Stimulated activated CD4-positive, alpha-beta T cell treated with anti-CD3 and anti-CD28 coated beads, Interleukin-1b, Interleukin-23, amount 100 ng/mL, for 24 hours (primary cell): ENCODE measurements around the gene CKAP5.
"Not testable (repeated sequence)": the region's sequence is repeated elsewhere in the genome, so short reads cannot be mapped to it uniquely, and the experiment has no call there.

Experiments used
- DNase-seq, 4 experiments: peaks; one replicate each; pipeline ENCODE4 v3.0.0-alpha.2; 2020; ENCODE audit warnings: low read depth in 4 of 4, low spot score in 1 of 4

The CKAP5 gene

DNA sequence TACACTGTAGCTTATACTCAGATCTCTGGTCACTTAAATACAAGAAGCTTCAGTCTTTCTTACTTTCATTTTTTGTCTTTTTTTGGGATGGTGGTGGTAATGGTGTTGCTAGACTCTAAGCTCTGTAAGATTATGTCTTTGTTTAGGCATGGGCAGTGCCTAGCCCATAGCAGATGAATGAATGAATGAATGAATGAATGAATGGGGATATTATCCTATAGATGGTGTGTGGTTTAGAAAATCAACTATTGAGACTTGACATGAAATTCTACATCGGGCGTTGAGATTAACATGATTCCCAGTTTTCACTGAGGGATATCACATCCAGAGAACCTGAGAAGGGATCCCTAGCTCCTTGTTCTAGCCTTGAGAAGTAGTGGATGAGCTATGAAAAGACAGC, 9.8 kb upstream of the CKAP5 start:
- DNase-seq, result no peak

DNA sequence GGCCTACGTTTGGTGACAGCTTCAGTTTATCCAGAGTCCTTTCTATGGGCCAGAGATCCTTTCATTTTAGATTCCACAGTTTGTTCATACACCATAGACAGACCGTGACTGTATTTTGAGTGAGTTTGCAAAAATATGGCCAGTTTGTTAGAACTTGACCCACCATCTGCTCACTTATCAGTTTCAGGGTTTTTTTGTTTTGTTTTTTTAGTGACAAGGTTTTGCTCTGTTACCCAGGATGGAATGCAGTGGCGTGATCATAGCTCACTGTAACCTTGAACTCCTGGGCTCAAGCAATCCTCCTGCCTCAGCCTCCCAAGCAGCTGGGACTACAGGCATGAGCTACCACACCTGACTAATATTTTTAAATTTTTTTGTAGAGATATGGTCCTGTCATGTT, 9.1 kb upstream of the CKAP5 start:
- DNase-seq, result no peak

DNA sequence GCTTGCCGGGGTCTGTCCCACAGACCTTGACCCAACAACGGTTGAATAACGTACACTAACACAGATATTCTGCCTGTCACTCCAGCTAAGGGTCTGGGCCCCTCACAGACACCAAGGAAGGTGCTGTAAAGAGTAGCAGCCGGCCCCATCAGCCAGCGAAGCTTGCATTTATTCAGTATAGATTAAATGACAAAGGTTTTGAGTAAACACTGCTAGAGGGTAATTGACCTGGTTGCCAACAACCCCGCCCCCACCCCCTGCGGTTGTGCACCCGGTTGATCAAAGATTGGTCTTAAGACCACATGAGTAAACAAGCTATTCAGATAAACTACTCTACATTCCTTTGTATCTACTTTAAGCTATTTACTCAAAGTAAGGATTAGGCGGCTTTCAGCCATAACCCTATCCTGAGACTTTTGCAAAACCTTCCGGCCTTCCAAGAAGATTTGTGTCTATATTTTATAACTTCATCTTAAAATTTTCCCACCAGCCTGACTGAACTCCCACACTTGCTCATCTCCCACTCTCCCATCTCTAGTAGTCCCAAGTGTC, 4.8 kb upstream of the CKAP5 start:
- DNase-seq, result no peak

DNA sequence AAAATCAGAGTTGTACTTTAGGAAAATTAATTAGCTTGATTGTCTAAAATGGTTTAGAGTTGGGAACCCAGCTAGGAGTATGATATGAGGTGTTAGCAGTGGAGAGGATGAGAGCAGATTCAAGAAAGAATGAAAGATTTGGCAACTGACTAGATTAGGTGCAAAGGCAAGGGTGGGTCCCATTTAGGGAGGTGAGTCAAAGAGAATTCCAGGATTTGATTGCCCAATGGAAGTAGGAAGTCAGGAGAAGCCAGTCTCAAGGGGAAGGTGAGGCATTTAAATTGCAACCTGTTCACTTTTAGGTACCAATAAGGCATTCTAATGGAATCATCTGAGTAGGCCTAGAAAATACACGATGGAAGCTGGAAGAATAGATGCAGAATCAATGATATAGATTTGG, 3.6 kb upstream of the CKAP5 start:
- no peak for DNase-seq

DNA sequence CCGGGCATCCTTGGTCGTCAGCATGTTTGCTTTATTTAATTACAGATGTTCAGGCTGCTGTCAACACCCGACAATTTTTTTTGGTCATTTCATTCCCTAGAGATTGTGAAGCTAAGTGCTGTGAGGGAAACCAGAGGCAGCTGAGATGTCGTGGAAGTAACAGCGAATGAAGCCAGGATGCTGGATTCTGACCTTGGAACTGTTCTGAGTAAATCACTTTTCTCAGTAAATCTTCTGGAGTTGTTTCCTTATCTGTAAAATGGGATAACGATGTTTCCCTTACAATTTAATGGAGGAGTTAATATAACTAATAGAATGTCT, 390 bp upstream of the CKAP5 start:
- no peak for DNase-seq

DNA sequence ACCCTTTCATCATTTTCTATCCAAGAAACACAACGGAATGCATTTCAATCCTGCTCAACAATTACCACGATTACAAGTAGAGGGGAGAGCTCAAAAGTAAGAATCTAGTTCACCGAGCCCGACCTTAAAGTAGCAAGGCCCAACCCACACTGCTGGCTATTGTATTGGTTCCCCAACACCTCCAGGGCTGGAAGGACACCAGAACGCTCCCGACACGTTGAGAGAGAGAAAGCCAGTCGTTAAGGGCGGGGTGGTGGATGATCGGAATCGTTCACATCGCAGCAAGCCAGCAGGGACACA, 690 bp downstream of the CKAP5 start:
- no peak for DNase-seq

DNA sequence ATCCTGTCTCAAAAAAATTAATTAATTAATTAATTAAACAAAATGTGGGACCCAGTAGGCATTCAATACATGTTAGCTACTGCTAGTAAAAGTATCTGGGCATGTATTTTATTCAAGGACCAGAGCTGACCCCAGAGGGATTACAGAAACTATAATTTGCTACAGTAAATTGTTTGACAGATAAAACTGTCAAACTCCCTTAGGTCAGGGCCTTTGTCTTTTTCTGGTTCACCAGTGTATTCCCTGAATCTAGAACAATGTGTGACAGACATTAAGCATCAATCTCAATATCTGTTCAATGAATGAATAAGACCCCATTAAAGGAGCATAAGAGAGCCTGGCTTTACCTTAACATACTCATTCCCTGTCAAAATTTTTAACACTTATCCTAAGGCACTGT, 6.0 kb downstream of the CKAP5 start:
- no peak for DNase-seq

DNA sequence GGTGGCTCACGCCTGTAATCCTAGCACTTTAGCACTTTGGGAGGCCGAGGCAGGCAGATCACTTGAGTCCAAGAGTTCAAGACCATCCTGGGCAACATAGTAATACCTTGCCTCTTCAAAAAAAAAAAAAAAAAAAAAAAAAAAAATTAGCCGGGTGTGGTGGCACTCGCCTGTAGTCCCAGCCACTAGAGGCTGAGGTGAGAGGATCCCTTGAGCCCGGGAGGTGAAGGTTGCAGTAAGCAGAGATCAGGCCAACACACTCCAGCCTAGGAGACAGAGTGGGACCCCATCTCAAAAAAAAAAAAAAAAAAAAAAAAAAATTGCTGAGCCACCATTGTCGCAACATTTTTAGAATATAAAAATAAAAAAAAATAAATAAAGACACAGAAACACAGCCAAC, 7.6 kb downstream of the CKAP5 start:
- no peak for DNase-seq

DNA sequence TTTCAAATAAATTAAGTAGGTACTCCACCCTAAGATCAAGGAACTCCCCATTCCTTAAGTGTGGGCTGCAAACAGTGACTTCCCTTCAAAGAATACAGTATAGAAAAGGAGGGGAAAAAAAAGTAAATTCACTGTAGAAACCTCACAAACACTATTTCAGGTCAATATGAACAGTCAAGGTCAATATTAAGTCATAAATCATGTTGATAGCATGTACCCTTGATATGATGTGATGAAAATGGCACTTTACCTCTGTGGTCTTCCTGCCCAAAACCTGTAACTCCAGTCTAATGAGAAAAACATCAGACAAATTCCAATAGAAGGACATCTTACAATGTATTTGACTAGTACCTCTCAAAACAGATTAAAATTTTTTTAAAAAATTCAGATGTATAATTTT, 8.2 kb downstream of the CKAP5 start:
- no peak for DNase-seq

DNA sequence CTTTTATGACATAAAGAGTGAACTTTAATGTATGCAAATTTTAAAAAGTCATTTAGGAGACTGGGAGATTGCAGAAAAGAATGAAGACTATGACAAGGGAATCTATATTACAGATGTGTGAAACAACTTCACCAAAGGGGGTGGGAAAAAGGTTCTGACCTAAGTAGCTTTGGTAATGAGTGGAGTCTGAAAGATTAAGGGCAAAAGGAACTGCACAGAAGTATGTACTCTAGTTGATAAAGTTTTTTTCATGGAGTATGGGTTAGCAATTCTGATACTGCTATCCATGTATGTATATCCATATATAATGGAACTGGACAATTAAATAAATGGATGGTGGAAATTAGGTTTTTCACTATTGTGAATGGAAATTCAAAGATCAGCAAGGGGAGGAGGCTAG, 9.2 kb downstream of the CKAP5 start:
- no peak for DNase-seq

DNA sequence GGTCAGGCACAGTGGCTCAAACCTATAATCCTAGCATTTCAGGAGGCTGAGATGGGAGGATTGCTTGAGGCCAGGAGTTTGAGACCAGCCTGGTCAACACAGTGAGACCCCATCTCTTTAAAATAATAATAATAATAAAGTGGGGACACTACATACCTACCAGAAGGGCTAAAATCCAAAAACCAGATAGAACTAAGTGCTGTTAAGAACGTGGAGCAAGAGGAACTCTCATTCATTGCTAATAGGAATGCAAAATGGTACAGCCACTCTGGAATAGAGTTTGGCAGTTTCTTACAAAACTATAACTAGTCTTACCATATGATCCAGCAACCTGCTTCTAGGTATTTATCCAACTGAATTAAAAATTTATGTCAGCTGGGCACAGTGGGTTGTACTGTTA, 9.6 kb downstream of the CKAP5 start:
- no peak for DNase-seq

DNA sequence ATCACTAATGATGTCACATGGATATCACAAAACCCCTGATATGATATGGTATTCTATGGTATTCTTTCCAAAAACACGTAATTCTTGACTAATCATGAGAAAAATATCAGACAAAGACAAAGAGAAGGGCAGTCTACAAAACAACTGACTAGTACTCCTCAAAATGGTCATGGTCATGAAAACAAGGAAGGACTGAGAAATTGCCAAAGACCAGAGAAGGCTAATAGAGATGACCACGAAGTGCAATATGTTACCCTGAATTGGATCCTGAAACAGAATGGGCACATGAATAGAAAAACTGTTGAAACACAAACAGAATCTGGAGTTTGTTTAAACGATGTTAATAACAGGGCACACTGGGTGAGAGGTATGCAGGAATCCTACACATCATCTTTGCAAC, 10.2 kb downstream of the CKAP5 start:
- DNase-seq, result no peak

DNA sequence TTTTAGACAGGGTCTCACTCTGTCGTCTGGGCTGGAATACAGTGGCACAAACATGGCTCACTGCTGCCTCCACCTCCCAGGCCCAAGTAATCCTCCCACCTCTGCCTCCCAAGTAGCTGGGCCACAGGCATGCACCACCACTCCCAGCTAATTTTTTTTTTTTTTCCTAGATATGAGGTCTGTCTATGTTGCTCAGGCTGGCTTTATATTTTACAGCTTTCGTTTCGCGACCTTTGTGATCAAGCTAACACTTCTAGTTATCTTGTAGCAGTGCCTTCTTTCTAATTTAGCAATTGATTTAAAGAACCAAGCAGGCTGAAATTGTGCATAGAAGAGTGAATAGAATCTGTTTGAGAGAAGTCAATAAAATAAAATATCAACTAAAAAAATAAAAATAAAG, 11.3 kb downstream of the CKAP5 start:
- no peak for DNase-seq

DNA sequence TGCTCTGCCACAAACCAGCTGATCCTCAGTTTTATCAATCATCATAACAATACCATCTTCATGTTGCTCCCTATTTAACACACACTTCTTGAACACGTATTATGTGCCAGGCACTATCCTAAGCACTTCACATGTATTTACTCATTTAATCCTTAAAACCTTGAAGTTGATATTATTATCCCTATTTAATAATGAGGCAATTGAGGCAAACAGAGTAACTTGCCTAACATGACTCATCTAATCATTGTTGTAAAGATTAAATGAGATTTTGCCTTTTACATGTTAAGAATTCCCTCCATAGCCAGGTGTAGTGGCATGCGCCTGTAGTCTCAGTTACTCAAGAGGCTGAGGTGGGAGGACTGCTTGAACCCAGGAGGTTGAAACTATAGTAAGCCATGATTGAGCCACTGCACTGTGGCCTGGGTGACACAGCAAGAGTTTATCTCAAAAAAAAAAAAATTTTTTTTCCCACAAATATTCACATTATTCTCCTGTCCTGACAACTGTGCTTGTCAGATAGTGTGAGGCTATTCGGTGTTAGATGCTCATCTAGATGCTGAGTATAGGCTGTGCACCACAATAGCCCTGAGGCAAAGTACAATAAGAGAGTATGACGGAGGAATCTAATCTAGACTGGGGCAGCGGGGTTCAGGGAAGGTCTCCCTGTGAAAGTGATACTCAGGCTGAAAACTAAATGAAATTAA, 13.4 kb downstream of the CKAP5 start:
- DNase-seq, result no peak

DNA sequence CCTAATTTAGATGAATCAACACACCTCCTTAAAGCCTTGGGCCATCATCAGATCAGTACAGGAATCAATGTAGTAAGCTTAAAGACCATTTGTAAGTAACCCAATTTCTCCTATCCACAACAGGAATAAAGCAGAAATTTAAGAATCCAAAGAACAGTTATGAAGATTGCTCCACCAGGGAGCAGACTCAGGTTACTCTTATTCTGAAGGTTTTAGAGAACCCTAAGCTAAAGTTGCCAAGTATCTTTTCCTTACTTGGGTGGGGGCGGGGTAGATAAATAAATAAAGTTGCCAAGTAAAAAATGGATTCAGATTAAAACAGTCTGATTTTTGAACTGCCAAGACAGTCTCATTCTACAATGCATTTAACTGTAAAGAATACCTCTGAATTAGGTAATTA, 18.1 kb downstream of the CKAP5 start:
- DNase-seq, result no peak

DNA sequence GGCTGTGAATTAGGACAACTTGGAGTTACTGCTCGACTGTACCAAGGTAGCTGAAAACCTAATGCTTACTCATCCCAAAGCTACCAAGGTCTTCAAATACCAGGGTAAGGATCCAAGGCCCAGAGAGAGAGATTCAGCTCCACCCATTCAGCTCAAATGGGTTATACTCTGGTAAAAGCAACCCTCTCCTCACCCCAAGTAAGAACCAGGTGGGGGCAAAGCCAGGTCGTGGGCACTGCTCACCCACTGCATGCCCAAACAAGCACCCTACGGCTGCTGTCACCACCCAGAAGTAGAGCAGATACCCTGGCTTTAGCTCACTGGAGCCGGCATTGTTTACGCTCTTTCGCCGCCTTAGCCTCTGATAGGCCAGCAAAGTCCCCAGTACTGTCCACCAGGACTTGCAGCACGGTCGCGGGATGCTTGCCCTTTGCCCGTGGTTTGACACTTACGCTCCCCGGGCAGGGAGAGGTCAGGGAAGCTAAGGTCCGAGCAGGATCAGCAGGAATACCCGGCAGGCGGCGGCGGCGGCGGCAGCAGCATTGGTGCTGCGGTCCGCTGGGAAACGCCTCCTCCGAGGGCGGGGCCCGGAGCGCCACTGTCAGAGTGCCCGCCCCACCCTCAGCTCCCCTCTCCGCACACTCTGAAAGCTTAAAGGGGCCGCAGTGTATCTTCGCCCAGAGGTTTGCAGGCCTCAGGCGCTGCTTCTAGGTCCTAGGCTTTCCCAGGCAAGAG, 19.6 kb downstream of the CKAP5 start:
- DNase-seq, result peak; percentile 43 to 57 (median 51)

DNA sequence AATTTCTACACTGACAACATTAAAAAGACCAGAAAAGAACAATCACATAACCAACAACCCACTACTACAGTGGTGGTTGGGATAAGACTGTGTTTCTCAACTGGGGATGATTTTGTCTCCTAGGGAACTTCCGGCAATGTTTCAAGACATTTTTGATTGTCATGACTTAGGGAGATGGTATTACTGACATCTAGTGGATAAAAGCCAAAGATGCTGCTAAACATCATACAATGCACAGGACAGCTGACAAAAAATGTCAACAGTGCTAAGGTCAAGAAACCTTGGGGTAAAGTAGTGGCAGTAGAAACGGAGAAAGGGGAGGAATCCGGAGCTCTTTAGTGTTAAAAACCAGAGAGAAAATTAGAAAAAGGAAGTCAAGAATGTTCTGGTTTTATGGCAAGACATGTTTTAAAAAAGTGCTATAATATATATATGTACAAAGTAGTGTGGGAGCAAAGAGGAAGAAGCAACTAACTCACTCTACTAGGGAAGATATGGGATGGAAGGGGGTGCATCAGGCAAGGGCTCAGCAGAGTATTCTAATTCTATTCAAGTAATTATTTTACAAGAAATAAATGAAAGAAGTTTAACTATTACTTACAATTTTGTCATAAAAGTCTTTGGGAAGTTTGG, 37.2 kb downstream of the CKAP5 start:
- no peak for DNase-seq

DNA sequence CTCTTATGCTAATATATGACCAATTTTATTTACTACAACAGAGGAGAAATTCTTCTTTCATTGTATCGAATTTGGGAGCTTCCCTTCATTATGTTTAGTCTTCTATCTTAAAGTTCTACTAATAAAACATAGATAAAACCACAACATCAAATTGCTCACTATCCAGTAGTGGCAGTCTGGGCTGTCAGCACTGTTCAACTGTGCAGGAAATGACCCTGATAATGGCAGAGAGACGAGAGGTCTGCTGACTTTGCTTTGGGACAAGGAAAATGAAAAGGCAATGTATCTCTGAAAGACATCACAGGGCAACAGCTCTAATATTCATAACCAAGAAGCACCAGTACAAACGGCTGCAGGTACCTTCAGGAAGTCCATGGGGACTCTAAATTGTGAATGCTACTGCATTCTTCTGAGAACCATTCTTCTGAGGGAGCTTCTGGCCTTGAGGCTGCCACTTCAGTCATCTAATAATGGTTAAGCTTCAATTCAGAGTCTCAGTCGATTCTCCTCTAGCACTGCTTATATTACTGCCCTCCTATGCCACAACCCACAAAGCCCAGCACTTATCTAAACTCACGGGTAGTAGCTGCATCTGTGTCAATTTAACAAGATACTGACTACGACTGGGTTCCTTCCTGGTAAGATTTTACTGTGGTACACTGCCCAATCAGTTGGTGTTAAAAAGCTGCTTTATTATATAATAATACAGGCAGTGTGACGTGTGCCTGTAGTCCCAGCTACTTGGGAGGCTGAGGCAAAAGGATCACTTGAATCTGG, 44.2 kb downstream of the CKAP5 start:
- DNase-seq, result no peak

DNA sequence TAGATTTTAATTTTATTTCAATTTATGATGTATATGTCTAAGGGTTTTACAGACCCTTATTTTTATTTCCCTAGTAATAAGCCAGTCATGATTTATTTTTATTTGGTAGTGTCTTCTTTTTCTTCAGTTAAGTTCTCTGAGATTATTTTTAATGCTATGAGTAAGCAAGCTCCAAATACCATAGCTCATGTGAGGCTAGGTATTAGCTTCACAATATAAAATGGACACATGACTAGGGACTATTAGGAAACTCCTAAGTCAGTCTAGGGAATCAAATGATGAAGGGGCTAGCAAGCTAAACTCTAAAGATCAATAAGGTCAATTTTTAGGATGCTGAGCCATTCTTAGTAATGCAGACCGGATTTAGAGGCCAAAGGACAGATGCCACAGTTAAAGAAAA, 45.9 kb downstream of the CKAP5 start:
- DNase-seq, result no peak

DNA sequence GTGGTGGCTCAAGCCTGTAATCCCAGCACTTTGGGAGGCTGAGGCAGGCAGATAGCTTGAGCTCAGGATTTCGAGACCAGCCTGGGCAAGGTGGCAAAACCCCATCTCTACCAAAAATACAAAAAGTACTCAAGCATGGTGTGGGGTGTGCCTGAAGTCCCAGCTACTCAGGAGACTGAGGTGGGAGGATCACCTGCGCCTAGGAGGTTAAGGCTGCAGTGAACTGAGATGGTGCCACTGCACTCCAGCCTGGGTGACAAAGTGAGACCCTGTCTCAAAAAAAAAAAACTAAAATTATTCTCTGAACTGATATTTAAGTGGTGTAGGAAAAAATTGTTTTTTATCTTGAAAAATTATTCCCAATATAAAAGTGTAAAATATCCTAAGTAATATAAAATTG, 46.4 kb downstream of the CKAP5 start:
- not testable (repeated sequence) for DNase-seq

DNA sequence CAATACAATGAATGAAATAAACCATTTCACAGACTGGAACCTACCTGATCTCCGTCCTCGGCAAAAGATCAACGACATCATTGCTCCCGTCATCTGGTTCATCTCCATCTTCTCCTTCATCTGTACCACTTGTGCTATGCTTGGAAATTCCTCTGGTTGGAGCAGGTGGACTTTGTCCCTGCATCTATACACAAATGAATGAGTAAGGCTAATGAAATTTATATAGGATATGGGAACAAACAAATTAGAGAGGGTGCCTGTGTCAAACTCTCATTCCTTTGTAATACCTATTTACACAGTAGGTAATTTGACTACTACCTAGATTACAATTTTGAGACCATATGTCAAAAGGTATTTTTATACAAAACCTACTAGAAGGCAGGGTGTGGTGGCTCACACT, 67.7 kb downstream of the CKAP5 start:
- no peak for DNase-seq

DNA sequence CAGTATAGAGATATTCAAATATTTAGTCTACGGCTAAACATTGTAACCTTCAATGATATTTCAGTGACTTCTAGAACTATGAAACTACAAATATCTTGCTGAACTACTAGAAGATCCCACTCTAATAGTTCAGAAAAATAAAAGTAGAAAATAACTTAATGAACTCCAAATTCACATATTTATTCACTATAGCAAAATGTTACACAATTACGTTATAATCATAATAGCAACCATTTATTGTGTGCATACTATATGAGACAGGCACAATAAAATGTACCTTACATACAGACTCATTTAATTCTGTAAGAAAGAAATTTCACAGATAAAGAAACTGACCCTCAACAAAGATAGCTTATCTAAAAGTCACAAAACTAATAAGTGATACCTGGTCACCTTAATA, 69.2 kb downstream of the CKAP5 start:
- no peak for DNase-seq
